Prostate gland (tissue), 2 donors: ENCODE measurements around the gene SEC31B.

Experiments
- CTCF ChIP-seq, 4 experiments: fragments of 200-600 bp in 2 of 4; fragments of 450-650 bp in 2 of 4; sonication (generic) in 2 of 4; IDR thresholded peaks; 1 replicate in 3 of 4; 2 replicates in 1 of 4; pipeline ENCODE4 v1.5.1; 2016 to 2019; ENCODE audit warnings: antibody characterized with exemption in 4 of 4, mild to moderate bottlenecking in 2 of 4, moderate library complexity in 2 of 4
- POLR2A ChIP-seq: fragments of 450-650 bp; IDR thresholded peaks from one replicate; pipeline ENCODE4 v1.6.1; 2016; ENCODE audit warnings: antibody characterized with exemption, mild to moderate bottlenecking
- POLR2AphosphoS5 ChIP-seq: sonication (generic); formaldehyde crosslinking; IDR thresholded peaks from one replicate; pipeline ENCODE4 v1.6.1; 2017; ENCODE audit warnings: antibody characterized with exemption

GRCh38 chr10:100477970-100478369, 41.7 kb downstream of the SEC31B start:
- TF ChIP-seq CTCF (IDR thresholded peaks at IDR 0.05) = no peak
- TF ChIP-seq POLR2A = no peak
- no peak for TF ChIP-seq POLR2AphosphoS5
